ENCODE measurements around the gene ZNF107. TPM values are rescaled to one million over a fixed set of nuclear protein-coding genes. Genes with fewer than 3 reads are reported as not detected.
"Not testable (repeated sequence)": the region's sequence is repeated elsewhere in the genome, so short reads cannot be mapped to it uniquely, and the experiment has no call there.

ZNF107 gene
- polyA plus RNA-seq, 3 donors: 1.0 to 1.3 (median 1.1) TPM

- H3K27ac ChIP-seq (ENCODE audit: low read depth, low read length): no peak overlapping the region
Observed at GRCh38 chr7:64691831-64692230, 25.9 kb downstream of the ZNF107 start.

DNA sequence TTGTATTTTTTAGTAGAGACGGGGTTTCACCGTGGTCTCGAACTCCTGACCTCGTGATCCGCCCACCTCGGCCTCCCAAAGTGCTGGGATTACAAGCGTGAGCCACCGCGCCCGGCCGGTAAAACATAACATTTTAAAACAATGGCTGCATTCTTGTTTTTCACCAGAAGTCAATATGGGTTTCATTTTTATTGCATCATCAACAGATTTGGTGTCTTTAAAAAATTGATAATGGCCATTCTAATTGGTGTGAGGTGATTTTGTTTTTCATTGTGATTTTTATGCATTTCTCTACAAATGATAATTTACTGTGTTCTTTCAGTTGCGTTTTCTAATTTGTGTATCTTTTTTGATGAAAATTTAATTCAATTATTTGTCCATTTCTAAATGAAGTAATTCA lies 31.9 kb downstream of the ZNF107 start:
- not testable (repeated sequence) for H3K27ac ChIP-seq (ENCODE audit: low read depth, low read length)
- 98 to 99% (median 99%) methylated on average over 12 of the region's 12 CpGs for WGBS, 3 donors

DNA sequence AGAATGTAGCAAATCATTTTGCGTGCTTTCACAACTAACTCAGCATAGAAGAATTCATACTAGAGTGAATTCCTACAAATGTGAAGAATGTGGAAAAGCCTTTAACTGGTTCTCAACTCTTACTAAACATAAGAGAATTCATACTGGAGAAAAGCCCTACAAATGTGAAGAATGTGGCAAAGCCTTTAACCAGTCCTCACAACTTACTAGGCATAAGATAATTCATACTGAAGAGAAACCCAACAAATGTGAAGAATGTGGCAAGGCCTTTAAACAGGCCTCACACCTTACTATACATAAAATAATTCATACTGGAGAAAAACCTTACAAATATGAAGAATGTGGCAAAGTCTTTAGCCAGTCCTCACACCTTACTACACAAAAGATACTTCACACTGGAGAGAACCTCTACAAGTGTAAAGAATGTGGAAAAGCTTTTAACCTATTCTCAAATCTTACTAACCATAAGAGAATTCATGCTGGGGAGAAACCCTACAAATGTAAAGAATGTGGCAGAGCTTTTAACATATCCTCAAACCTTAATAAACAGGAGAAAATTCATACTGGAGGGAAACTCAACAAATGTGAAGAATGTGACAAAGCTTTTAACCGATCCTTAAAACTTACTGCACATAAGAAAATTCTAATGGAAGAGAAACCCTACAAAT lies 40.8 kb downstream of the ZNF107 start:
- WGBS, 3 donors: 95 to 99% (median 97%) methylated on average over 2 of the region's 2 CpGs
- H3K27ac ChIP-seq (ENCODE audit: low read depth, low read length): no peak overlapping the region

GRCh38 chr7:64717896-64718295 lies 52.0 kb downstream of the ZNF107 start:
- H3K27ac ChIP-seq (ENCODE audit: low read depth, low read length): not testable (repeated sequence)
- 89 to 97% (median 96%) methylated on average over 13 to 29 of the region's 29 CpGs for WGBS, 3 donors

GRCh38 chr7:64729089-64729848 lies 63.3 kb downstream of the ZNF107 start:
- WGBS, 3 donors: 59 to 76% (median 72%) methylated on average over 3 of the region's 3 CpGs
- no peak overlapping the region for H3K27ac ChIP-seq (ENCODE audit: low read depth, low read length)

- WGBS, 3 donors: 79 to 92% (median 92%) methylated on average over 8 of the region's 8 CpGs
- no peak overlapping the region for H3K27ac ChIP-seq (ENCODE audit: low read depth, low read length)
Observed at GRCh38 chr7:64733550-64734240, 67.8 kb downstream of the ZNF107 start.

DNA sequence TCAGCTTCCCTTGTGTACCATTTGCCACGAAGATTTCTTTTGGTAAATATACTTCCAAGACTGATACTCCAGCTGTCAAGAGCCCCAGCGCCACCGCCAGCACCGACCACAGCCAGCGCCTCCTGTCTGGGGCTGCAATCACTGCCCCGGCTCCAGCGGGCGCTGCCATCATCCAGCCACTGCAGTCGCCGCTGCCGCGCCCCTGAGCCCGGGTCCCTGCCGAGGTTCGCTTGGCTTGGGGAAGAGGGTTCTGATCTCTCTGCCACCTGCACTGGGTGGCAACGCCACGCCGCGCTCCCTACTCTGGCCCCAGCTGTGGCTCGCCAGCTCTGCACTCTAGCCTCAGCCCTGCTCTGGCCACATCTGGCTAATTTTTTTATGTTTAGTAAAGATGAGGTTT lies 70.6 kb downstream of the ZNF107 start:
- H3K27ac ChIP-seq (ENCODE audit: low read depth, low read length): no peak overlapping the region
- WGBS, 3 donors: 91 to 96% (median 94%) methylated on average over 20 of the region's 20 CpGs

DNA sequence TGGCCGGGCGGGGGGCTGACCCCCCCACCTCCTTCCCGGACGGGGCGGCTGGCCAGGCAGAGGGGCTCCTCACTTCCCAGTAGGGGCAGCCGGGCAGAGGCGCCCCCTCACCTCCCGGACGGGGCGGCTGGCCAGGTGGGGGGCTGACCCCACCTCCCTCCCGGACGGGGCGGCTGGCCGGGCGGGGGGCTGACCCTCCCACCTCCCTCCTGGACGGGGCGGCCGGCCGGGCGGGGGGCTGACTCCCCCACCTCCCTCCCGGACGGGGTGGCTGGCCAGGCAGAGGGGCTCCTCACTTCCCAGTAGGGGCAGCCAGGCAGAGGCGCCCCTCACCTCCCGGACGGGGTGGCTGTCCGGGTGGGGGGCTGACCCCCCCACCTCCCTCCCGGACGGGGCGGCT lies 72.5 kb downstream of the ZNF107 start:
- H3K27ac ChIP-seq (ENCODE audit: low read depth, low read length): not testable (repeated sequence)
- WGBS, 3 donors: 94 to 100% methylated on average over 2 to 17 of the region's 29 CpGs; no CpG with 5 or more reads in 1 of the 3 donors

DNA sequence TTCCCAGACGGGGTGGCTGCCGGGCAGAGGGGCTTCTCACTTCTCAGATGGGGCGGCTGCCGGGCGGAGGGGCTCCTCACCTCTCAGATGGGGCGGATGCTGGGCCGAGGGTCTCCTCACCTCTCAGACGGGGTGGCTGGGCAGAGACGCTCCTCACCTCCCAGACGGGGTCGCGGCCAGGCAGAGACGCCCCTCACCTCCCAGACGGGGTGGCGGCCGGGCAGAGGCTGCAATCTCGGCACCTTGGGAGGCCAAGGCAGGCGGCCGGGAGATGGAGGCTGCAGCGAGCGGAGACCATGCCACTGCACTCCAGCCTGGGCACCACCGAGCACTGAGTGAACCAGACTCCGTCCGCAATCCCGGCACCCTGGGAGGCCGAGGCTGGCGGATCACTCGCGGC lies 73.0 kb downstream of the ZNF107 start:
- not testable (repeated sequence) for H3K27ac ChIP-seq (ENCODE audit: low read depth, low read length)
- WGBS, 3 donors: 89 to 94% (median 94%) methylated on average over 14 to 28 of the region's 29 CpGs

DNA sequence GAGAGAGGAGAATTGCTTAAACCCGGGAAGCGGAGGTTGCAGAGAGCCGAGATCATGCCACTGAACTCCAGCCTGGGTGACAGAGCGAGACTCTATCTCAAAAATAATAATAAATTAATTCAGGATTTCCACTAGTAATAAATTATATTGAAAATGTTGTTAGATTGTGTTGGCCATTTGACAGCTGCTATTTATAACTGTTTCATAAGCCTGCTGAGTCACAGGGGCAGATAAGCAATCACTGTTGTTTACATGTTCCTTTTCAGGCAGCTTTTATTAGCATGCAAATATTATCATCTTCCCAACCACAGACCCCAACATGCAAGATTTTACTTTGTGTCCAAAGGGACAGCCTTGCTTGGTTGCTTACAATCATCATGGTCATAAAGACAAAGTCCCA lies 78.7 kb downstream of the ZNF107 start:
- WGBS, 3 donors: 86 to 89% (median 88%) methylated on average over 4 of the region's 4 CpGs
- H3K27ac ChIP-seq (ENCODE audit: low read depth, low read length): no peak overlapping the region

DNA sequence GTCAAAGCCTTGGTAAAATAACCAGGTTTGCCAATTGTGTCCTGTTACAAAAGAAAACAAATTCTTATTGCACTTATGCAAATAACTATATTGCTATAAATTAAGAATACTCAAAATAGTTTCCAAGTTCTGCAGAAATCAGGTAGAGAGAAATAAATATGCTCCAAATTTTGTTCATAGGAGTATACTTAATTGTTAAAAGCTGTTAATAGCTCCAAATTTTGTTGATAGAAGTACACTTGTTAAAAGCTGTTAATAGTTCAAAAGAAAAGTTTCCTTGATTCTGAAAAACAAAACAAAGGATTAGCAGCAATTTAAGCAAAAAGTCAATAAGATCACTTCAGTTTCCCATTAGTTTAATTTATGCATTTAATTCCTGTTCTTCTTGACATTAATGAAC lies 81.9 kb downstream of the ZNF107 start:
- H3K27ac ChIP-seq (ENCODE audit: low read depth, low read length): no peak overlapping the region

DNA sequence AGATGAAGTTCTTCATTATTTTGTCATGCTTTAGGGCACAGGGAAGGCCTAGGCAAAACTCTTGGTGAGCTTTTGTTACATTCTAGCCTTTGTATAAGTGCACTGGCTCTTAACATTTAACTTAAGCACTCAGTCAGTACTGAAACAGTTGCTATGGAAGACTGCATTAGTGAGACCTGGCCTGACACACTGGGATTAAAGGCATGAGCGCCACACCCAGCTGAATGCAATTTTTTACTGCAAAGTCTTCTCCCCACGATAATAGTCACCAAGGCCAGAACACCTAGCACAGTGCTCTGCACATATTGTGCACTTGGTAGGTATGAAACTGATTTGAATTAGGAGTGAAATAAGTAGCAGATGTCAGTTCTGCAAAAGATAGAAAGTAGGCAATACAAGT lies 87.1 kb downstream of the ZNF107 start:
- no peak overlapping the region for H3K27ac ChIP-seq (ENCODE audit: low read depth, low read length)
- 76 to 78% (median 78%) methylated on average over 2 of the region's 2 CpGs for WGBS, 3 donors

GRCh38 chr7:64755865-64756264 lies 89.9 kb downstream of the ZNF107 start:
- no peak overlapping the region for H3K27ac ChIP-seq (ENCODE audit: low read depth, low read length)
- 79 to 87% (median 85%) methylated on average over 3 of the region's 3 CpGs for WGBS, 3 donors

DNA sequence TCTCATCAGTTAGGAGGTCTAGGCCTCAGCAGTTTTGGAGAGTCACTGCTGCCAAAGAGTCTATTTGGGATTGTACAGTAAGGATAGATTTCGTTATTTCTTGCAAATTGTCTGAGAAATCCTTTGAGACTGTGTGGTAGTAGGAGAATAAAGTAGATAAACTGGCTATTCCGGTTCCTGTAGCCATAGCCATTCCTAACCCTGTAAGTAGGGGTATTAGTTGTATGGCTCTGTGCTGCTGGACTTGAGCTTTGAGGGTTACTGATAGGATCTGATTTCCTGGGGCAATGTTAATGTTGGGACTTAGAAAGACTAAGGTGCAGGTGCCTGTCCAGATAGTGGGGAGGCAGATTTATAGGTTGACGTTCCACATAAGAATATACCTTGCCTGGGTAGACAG lies 92.2 kb downstream of the ZNF107 start:
- H3K27ac ChIP-seq (ENCODE audit: low read depth, low read length): no peak overlapping the region

More for the DNA sequence above, 92.2 kb downstream of the ZNF107 start:
- WGBS, 3 donors: 62 to 79% (median 78%) methylated on average over 3 of the region's 3 CpGs

Other genes starting within 250 kb of the ZNF107 start
- gene ZNF680, start 103.1 kb upstream of the ZNF107 start, polyA plus RNA-seq: 1 to 10 TPM; 2.2 to 7.1 (median 3.2) TPM
- gene ZNF138, start 128.3 kb downstream of the ZNF107 start, polyA plus RNA-seq: 1 to 10 TPM; 2.2 to 2.7 (median 2.7) TPM
- gene ZNF273, start 237.1 kb downstream of the ZNF107 start, polyA plus RNA-seq: 1 to 10 TPM; 1.1 to 3.9 (median 2.7) TPM